ENCODE measurements around the gene DHRS11.

DHRS11 gene

DNA sequence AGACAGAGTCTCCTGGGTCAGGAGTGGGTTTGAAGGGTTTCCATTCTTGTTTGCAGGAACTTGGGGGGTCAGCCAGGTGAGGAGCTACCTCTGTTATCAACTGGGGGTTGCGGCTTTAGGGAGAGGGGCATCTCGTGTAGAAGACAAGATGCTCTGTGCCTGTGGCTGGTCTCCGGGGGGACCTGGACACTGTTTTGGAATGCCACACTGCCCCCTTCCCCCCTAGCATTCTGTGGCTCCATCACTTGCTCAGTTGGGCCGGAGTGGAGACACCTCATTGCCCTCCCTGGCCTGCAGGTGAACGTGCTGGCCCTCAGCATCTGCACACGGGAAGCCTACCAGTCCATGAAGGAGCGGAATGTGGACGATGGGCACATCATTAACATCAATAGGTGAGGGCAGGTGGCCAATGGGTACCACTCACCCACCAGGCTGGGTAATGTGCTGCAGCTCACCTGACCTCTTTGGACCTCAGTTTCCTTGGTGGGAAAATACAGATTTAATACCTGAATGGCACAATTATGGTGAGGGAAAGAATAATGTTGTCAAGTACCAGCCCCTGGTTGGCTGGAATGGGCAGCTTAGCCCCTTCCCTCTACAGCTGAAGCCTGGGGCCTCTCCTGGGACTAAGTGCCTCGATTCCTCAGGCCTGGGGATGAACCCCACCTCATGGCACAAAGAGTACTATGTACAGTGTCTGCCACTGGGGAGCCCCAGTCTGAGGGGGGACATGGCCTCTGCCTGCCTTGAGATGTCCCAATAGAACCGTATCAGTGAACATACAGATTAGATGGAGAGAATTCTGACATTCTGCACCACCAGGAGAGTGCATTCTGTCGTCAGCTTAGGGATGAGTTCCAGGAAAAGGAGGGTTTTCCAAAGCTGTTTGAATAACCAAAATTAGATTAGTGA lies 6.4 kb downstream of the DHRS11 start:
- no peak overlapping the region for H3K4me3 ChIP-seq (replicated peaks; ENCODE audit: insufficient read depth, low read length)
- no peak overlapping the region for H3K27ac ChIP-seq (replicated peaks)
- no peaks in the 10 kb centered on the region for H3K27me3 ChIP-seq (ENCODE audit: insufficient read depth, poor library complexity, severe bottlenecking)
- no peak for DNase-seq (ENCODE audit: low read depth in 1 of 2, low spot score in 1 of 2)
- TF ChIP-seq CTCF (IDR thresholded peaks at IDR 0.05; ENCODE audit: insufficient read depth, low read length) (no peak), SPI1 (IDR thresholded peaks at IDR 0.05; ENCODE audit: borderline replicate concordance, low read depth) (no peak), POLR2AphosphoS5 (IDR thresholded peaks at IDR 0.05; ENCODE audit: low read depth) (no peak), GABPA (IDR thresholded peaks at IDR 0.05; ENCODE audit: low read depth) (no peak)
- TF ChIP-seq, protein P1, sequence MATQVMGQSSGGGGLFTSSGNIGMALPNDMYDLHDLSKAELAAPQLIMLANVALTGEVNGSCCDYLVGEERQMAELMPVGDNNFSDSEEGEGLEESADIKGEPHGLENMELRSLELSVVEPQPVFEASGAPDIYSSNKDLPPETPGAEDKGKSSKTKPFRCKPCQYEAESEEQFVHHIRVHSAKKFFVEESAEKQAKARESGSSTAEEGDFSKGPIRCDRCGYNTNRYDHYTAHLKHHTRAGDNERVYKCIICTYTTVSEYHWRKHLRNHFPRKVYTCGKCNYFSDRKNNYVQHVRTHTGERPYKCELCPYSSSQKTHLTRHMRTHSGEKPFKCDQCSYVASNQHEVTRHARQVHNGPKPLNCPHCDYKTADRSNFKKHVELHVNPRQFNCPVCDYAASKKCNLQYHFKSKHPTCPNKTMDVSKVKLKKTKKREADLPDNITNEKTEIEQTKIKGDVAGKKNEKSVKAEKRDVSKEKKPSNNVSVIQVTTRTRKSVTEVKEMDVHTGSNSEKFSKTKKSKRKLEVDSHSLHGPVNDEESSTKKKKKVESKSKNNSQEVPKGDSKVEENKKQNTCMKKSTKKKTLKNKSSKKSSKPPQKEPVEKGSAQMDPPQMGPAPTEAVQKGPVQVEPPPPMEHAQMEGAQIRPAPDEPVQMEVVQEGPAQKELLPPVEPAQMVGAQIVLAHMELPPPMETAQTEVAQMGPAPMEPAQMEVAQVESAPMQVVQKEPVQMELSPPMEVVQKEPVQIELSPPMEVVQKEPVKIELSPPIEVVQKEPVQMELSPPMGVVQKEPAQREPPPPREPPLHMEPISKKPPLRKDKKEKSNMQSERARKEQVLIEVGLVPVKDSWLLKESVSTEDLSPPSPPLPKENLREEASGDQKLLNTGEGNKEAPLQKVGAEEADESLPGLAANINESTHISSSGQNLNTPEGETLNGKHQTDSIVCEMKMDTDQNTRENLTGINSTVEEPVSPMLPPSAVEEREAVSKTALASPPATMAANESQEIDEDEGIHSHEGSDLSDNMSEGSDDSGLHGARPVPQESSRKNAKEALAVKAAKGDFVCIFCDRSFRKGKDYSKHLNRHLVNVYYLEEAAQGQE (IDR thresholded peaks at IDR 0.05; ENCODE audit: insufficient replicate concordance, low read depth) = no peak

DNA sequence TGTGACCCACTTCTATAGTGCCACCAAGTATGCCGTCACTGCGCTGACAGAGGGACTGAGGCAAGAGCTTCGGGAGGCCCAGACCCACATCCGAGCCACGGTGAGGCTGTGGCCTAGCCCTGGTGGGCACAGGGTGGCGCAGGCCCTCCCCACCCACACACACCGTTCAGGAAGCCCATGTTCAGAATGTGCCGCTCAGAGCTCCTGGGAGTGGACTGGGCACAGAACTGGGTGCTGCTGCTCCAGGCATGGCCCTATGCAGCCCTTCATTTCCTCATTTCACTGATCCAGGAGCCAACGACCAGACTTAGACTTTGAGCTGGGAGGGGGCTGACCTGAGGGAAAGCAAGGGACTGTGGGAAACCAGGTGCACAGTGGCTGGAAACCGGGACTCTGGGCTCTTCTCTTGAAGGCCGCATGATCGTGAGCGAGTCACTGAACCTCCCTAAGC lies 7.3 kb downstream of the DHRS11 start:
- H3K27ac ChIP-seq (replicated peaks) = no peak overlapping the region
- no peak overlapping the region for H3K4me3 ChIP-seq (replicated peaks; ENCODE audit: insufficient read depth, low read length)

More for the DNA sequence above, 7.3 kb downstream of the DHRS11 start:
- H3K27me3 ChIP-seq (ENCODE audit: insufficient read depth, poor library complexity, severe bottlenecking) = no peaks in the 10 kb centered on the region
- DNase-seq (ENCODE audit: low read depth in 1 of 2, low spot score in 1 of 2) = no peak
- TF ChIP-seq POLR2AphosphoS5 (IDR thresholded peaks at IDR 0.05; ENCODE audit: low read depth) = no peak
- no peak for TF ChIP-seq SPI1 (IDR thresholded peaks at IDR 0.05; ENCODE audit: borderline replicate concordance, low read depth)
- TF ChIP-seq GABPA (IDR thresholded peaks at IDR 0.05; ENCODE audit: low read depth) = no peak
- TF ChIP-seq CTCF (IDR thresholded peaks at IDR 0.05; ENCODE audit: insufficient read depth, low read length) = no peak
- TF ChIP-seq, protein P1 (IDR thresholded peaks at IDR 0.05; ENCODE audit: insufficient replicate concordance, low read depth) = no peak
